Measurements from ENCODE around the gene AADACL2.

The AADACL2 gene

DNA sequence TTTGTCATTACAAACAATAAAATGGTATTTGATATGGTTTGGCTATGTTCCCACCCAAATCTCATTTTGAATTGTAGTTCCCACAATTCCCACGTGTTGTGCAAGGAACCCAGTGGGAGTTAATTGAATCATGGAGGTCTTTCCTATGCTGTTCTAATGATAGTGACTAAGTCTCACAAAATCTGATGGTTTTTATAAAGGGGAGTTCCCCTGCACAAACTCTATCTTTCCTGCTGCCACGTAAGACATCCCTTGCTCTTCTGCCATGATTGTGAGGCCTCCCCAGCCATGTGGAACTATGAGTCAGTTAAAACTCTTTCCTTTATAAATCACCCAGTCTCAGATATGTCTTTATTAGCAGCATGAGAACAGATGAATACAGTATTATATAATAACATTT lies 64.7 kb downstream of the AADACL2 start:
- TF ChIP-seq GABPA (IDR thresholded peaks at IDR 0.05; ENCODE audit: low read depth): no peak
- TF ChIP-seq, protein P1, sequence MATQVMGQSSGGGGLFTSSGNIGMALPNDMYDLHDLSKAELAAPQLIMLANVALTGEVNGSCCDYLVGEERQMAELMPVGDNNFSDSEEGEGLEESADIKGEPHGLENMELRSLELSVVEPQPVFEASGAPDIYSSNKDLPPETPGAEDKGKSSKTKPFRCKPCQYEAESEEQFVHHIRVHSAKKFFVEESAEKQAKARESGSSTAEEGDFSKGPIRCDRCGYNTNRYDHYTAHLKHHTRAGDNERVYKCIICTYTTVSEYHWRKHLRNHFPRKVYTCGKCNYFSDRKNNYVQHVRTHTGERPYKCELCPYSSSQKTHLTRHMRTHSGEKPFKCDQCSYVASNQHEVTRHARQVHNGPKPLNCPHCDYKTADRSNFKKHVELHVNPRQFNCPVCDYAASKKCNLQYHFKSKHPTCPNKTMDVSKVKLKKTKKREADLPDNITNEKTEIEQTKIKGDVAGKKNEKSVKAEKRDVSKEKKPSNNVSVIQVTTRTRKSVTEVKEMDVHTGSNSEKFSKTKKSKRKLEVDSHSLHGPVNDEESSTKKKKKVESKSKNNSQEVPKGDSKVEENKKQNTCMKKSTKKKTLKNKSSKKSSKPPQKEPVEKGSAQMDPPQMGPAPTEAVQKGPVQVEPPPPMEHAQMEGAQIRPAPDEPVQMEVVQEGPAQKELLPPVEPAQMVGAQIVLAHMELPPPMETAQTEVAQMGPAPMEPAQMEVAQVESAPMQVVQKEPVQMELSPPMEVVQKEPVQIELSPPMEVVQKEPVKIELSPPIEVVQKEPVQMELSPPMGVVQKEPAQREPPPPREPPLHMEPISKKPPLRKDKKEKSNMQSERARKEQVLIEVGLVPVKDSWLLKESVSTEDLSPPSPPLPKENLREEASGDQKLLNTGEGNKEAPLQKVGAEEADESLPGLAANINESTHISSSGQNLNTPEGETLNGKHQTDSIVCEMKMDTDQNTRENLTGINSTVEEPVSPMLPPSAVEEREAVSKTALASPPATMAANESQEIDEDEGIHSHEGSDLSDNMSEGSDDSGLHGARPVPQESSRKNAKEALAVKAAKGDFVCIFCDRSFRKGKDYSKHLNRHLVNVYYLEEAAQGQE (IDR thresholded peaks at IDR 0.05; ENCODE audit: insufficient replicate concordance, low read depth): no peak
- TF ChIP-seq POLR2AphosphoS5 (IDR thresholded peaks at IDR 0.05; ENCODE audit: low read depth): no peak
- TF ChIP-seq, protein P2, sequence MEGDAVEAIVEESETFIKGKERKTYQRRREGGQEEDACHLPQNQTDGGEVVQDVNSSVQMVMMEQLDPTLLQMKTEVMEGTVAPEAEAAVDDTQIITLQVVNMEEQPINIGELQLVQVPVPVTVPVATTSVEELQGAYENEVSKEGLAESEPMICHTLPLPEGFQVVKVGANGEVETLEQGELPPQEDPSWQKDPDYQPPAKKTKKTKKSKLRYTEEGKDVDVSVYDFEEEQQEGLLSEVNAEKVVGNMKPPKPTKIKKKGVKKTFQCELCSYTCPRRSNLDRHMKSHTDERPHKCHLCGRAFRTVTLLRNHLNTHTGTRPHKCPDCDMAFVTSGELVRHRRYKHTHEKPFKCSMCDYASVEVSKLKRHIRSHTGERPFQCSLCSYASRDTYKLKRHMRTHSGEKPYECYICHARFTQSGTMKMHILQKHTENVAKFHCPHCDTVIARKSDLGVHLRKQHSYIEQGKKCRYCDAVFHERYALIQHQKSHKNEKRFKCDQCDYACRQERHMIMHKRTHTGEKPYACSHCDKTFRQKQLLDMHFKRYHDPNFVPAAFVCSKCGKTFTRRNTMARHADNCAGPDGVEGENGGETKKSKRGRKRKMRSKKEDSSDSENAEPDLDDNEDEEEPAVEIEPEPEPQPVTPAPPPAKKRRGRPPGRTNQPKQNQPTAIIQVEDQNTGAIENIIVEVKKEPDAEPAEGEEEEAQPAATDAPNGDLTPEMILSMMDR (IDR thresholded peaks at IDR 0.05; ENCODE audit: insufficient read depth, low read length): no peak
- TF ChIP-seq SPI1 (IDR thresholded peaks at IDR 0.05; ENCODE audit: borderline replicate concordance, low read depth): no peak
- no peak for DNase-seq (ENCODE audit: low read depth in 1 of 2, low spot score in 1 of 2)
- Histone ChIP-seq H3K27ac (replicated peaks) (no peak overlapping the region), H3K27me3 (ENCODE audit: insufficient read depth, poor library complexity, severe bottlenecking) (no peaks in the 10 kb centered on the region), H3K4me3 (replicated peaks; ENCODE audit: insufficient read depth, low read length) (no peak overlapping the region)

DNA sequence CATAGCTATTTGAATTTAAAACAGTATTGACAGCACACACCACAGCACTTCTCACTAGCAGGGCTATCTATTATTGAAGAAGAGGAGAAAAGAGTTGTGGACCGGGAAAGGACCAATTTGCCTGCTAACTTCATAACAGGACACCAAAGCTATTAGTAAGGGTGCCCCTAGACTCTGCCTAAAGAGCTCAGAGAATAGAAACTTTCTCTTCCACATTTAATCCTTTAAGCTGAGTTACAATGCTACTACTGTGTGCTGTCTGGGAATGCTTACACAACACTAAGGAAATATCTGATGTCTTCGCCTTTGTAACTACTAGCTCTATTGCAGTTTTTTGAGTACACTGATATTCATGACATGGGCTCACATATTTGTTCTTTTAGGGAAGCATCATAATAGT lies 66.7 kb downstream of the AADACL2 start:
- Histone ChIP-seq H3K27me3 (ENCODE audit: insufficient read depth, poor library complexity, severe bottlenecking) (no peaks in the 10 kb centered on the region), H3K27ac (replicated peaks) (no peak overlapping the region), H3K4me3 (replicated peaks; ENCODE audit: insufficient read depth, low read length) (no peak overlapping the region)
- TF ChIP-seq, protein P1 (IDR thresholded peaks at IDR 0.05; ENCODE audit: insufficient replicate concordance, low read depth): no peak
- TF ChIP-seq POLR2AphosphoS5 (IDR thresholded peaks at IDR 0.05; ENCODE audit: low read depth) (no peak), SPI1 (IDR thresholded peaks at IDR 0.05; ENCODE audit: borderline replicate concordance, low read depth) (no peak), GABPA (IDR thresholded peaks at IDR 0.05; ENCODE audit: low read depth) (no peak)
- TF ChIP-seq, protein P2 (IDR thresholded peaks at IDR 0.05; ENCODE audit: insufficient read depth, low read length): no peak
- no peak for DNase-seq (ENCODE audit: low read depth in 1 of 2, low spot score in 1 of 2)

DNA sequence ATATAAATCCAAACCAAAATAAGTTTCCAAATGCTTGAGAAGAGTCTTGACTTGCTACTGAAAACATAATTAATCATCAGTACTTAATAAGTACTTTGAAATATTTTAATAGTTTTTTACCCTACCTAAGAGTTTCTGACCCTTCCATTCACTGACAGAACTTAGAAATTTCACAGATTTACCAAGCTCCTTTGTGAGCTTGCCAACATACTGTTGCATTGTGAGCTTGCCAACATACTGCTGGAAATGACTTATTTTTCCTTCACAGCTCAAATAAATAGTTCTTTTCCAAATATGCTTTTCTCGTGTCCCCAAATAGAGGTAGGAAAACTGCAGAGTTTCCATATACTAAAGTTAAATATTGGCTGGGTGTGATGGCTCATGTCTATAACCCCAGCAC lies 70.5 kb downstream of the AADACL2 start:
- no peak overlapping the region for H3K27ac ChIP-seq (replicated peaks)
- TF ChIP-seq, protein P1 (IDR thresholded peaks at IDR 0.05; ENCODE audit: insufficient replicate concordance, low read depth): no peak
- no peak overlapping the region for H3K4me3 ChIP-seq (replicated peaks; ENCODE audit: insufficient read depth, low read length)
- DNase-seq (ENCODE audit: low read depth in 1 of 2, low spot score in 1 of 2): no peak
- H3K27me3 ChIP-seq (ENCODE audit: insufficient read depth, poor library complexity, severe bottlenecking): no peaks in the 10 kb centered on the region

DNA sequence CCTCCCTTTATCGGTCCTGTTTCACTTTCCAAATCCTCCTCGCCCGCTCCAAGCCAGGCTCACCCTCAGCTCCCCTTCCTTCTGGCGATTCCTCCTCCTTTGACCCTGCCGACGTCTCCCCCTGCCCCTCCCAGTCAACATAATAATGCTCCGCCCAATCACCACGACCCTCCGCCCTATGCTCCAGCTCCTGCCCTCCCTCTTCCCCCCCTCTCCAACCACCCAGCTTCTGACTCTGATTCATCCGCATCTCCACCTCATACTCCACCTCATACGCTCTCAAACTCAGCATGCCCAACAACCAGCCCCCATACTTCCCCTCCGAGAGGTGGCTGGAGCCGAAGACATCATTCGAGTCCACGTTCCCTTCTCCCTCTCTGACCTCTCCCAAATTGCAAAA lies 73.1 kb downstream of the AADACL2 start:
- Histone ChIP-seq H3K27ac (replicated peaks) (no peak overlapping the region), H3K4me3 (replicated peaks; ENCODE audit: insufficient read depth, low read length) (no peak overlapping the region), H3K27me3 (ENCODE audit: insufficient read depth, poor library complexity, severe bottlenecking) (no peaks in the 10 kb centered on the region)
- TF ChIP-seq SPI1 (IDR thresholded peaks at IDR 0.05; ENCODE audit: borderline replicate concordance, low read depth): no peak
- TF ChIP-seq, protein P2 (IDR thresholded peaks at IDR 0.05; ENCODE audit: insufficient read depth, low read length): no peak
- no peak for TF ChIP-seq GABPA (IDR thresholded peaks at IDR 0.05; ENCODE audit: low read depth)
- TF ChIP-seq, protein P1 (IDR thresholded peaks at IDR 0.05; ENCODE audit: insufficient replicate concordance, low read depth): no peak
- DNase-seq (ENCODE audit: low read depth in 1 of 2, low spot score in 1 of 2): no peak
